BE2C (cell line): ENCODE measurements around the gene TRIM23.

ENCODE experiments used
- DNase-seq: peaks from one replicate; pipeline ENCODE4 v3.0.0-alpha.2; 2020
- H3K27me3 ChIP-seq: fragments of 250-450 bp; sonication (Bioruptor Pico); 2 replicates; pipeline ENCODE4 v1.5.1; 2020; ENCODE audit warnings: mild to moderate bottlenecking
- H3K36me3 ChIP-seq: fragments of 250-450 bp; sonication (Bioruptor Pico); 2 replicates; pipeline ENCODE4 v1.5.1; 2020; ENCODE audit warnings: mild to moderate bottlenecking
- H3K4me1 ChIP-seq: fragments of 250-450 bp; sonication (Bioruptor Pico); 2 replicates; pipeline ENCODE4 v1.5.1; 2020
- H3K4me3 ChIP-seq: 2 replicates; pipeline ENCODE4 v1.5.1; 2011; ENCODE audit warnings: low read depth, low read length
- H3K9me3 ChIP-seq: fragments of 250-450 bp; sonication (Bioruptor Pico); 2 replicates; pipeline ENCODE4 v1.5.1; 2020
- TF ChIP-seq, protein P1 (sequence below): IDR thresholded peaks from 2 replicates; pipeline ENCODE4 v1.5.1; 2012; ENCODE audit warnings: mild to moderate bottlenecking, low read depth, low read length

TRIM23 gene

DNA sequence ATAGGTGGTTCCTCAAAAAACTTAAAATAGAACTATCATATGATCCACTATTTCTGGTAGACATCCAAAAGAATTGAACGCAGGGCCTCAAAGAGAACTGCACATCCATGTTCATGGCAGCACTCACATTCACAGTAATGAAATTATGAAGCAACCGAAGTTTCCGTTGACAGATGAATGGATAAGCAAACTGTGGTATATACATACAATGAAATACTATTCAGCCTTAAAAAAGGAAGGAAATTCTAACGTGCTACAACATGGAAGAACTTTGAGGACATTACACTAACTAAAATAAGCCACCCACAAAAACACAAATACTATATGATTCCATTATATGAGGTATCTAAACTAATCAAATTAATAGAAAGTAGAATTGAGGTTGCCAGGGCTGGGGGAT is 79.7 kb downstream of the TRIM23 start:
- DNase-seq: no peak
- H3K27me3 ChIP-seq: no peaks in the 10 kb centered on the region
- no peaks in the 10 kb centered on the region for H3K4me1 ChIP-seq
- TF ChIP-seq, protein P1, sequence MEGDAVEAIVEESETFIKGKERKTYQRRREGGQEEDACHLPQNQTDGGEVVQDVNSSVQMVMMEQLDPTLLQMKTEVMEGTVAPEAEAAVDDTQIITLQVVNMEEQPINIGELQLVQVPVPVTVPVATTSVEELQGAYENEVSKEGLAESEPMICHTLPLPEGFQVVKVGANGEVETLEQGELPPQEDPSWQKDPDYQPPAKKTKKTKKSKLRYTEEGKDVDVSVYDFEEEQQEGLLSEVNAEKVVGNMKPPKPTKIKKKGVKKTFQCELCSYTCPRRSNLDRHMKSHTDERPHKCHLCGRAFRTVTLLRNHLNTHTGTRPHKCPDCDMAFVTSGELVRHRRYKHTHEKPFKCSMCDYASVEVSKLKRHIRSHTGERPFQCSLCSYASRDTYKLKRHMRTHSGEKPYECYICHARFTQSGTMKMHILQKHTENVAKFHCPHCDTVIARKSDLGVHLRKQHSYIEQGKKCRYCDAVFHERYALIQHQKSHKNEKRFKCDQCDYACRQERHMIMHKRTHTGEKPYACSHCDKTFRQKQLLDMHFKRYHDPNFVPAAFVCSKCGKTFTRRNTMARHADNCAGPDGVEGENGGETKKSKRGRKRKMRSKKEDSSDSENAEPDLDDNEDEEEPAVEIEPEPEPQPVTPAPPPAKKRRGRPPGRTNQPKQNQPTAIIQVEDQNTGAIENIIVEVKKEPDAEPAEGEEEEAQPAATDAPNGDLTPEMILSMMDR: no peak
- peaks cover 43% of the 10 kb centered on the region for H3K36me3 ChIP-seq
- no peak overlapping the region for H3K4me3 ChIP-seq
- no peaks in the 10 kb centered on the region for H3K9me3 ChIP-seq

GRCh38 chr5:65539827-65540226 is 84.3 kb downstream of the TRIM23 start:
- Histone ChIP-seq H3K36me3 (peaks cover 19% of the 10 kb centered on the region), H3K27me3 (no peaks in the 10 kb centered on the region), H3K9me3 (no peaks in the 10 kb centered on the region), H3K4me3 (no peak overlapping the region), H3K4me1 (no peaks in the 10 kb centered on the region)
- TF ChIP-seq, protein P1: no peak
- DNase-seq: no peak
